Activated CD4-positive, alpha-beta T cell treated with anti-CD3 and anti-CD28 coated beads for 24 hours (primary cell): Measurements from ENCODE around the gene CDH4.

Source experiments
- DNase-seq, 2 donors: peaks; one replicate each; pipeline ENCODE4 v3.0.0-alpha.2; 2020; ENCODE audit warnings: low read depth in 2 of 2

Gene CDH4

DNA sequence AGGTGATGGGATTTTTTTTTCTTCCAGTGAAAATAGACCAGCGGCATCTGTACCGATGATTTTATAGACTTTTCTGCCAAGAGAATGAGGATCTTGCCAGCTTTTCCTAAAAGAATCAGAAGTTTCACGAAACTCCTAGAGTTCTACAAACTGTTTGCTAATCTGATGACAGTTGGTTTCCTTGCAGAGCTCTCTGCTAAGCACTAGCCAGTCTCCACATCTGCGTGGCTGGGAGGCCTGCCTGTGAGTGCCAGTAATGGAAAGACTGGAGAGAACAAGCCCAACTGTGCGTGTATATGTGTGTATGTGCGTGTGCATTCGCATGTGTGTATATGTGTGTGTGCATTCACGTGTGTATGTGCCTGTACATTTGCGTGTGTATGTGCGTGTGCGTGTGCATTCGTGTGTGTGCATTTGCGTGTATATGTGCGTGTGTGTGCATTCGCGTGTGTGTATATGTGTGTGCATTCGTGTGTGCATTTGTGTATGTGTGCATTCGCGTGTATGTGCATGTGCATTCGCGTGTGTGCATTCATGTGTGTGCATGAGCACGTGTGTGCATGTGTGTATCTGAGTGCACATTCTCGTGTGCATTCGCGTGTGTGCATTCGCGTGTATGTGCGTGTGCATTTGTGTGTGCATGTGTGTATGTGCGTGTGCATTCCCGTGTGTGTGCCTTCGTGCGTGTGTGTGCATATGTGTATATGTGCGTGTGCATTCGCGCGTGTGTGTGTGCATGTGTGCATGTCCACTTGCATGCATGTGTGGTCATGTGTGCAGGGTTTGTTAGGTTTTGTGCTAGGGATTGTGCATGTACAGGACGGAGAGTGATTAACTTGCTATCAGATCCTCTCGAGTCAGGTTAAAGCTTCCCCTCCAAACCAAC lies 434.2 kb downstream of the CDH4 start:
- no peak for DNase-seq

DNA sequence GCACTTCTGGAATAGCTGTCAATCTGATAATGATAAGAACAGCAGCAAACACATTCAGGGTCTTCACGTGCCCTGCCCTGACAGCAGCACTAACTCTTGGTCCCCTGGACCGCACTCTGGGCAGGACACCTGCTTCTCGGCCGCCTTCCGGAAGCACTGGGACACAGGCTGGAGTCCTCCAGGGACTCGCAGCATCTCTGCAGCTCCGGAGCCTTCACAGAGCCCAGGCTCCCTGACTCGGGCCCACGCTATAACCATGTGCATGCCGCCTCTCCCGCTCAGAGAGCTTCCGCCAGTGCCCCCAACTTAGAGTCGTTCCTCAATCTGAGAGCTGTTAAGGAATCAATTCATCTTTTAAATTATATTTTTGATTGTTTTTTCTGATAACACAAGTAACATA lies 436.4 kb downstream of the CDH4 start:
- DNase-seq = no peak

DNA sequence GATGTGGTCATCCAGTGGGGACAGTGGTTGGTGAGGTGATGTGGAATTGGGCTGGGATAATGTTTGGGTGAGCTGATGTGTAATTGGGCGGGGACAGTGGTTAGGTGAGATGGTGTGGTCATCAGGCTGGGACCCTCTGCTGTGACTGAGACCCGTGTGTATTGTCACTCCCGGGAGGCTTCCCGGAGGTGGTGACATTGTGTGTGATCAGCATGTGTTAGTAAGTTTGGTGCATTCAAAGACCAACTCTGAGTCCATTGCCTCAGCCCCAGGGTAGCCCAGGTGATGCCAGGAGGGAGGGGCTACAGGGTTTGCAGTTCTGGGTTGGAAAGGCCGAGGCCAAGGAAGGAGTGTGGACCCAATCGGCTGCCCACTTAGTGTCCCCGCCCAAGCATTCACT lies 438.1 kb downstream of the CDH4 start:
- no peak for DNase-seq

DNA sequence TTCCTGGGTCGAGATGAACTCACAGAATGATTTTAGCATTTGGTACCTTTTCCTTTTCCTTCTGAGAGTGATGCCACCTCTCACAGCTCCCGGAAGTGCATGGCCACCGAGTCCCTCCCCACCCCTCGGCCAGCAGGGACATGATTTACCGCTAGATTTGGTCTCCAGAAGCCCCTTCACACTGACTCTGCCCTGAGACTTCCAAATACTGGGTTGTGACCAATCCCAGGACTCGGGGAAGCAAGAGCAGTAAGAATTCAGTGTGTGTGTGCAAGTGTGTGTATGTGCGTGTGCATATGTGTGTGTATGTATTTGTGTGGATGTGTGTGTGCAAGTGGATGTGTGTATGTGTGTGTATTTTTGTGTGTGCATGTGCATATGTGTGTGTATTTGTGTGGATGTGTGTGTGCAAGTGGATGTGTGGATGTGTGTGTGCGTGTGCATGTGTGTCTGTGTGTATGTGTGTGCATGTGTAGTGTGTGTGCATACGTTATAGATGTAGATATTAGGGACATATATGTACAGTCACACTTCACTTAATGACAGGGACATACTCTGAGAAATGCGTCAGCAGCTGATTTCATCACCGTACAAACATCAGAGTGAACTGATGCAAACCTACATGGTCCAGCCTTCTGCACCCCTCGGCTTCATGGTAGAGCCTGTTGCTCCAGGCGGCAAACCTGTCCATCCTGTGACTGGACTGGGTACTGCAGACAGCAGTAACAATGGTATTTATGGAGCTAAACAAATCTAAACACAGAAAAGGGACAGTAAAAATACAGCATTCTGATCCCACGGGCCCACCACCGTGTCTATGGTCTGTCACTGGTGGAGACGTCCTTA lies 439.2 kb downstream of the CDH4 start:
- DNase-seq = no peak

DNA sequence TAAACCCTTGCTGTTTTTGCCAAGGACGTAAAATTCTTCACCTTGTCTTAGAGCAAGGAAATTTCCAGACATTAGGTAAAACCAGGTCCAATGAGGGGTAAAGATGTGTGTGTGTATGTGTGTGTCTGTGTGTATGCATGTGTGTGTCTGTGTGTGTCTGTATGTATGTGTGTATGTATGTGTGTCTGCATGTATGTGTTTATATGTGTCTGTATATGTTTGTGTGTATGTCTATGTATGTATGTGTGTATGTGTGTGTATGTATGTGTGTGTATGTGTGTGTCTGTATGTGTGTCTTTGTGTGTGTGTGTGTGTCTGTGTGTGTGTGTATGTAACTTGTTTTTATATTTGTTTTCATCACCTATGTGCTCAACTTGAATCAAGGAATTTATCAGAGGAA lies 439.9 kb downstream of the CDH4 start:
- DNase-seq = no peak

DNA sequence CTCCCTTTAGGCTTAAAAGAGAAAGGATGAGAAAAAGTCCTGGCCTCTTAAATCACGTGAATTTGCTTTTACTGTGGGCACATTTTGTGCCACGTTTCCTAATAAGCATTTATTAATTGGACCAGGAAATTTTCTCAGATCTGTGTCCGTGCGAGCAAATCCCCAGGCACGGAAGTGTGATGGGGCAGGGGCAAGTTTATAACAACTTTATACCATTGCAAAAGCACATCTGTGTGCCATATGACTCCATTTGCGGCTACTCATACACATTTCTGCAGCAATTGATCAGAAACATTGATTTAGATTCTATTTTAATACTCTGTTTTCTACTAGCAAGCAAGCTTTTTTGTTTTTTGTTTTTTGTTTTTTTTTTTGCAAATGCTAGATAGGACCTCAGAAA lies 440.4 kb downstream of the CDH4 start:
- no peak for DNase-seq

DNA sequence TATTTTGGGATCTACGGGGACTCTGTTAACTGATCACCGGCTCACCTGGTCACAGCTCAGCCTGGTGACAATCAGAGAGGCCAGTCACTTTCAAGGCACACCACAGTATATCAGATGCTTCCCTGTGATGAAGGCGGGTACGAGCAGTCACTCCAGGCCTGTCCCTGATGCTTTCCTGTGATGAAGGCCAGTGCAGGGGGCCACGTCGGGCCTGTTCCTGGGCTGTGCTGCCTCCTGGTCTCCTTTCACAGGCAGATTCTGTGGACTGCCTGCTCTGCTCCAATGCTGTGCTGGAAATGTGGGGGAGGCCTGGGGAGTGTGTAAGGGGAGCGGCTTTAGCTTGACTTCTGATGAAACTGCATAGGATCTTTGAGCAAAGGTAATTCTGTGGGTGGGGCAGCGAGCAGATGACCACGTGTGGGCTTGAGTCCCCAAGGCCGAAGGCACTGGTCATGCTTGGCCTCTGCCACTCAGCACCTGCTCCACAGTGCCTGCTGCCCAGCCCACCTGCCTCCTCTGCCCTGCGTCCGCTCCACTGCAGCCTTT lies 441.1 kb downstream of the CDH4 start:
- DNase-seq = no peak

DNA sequence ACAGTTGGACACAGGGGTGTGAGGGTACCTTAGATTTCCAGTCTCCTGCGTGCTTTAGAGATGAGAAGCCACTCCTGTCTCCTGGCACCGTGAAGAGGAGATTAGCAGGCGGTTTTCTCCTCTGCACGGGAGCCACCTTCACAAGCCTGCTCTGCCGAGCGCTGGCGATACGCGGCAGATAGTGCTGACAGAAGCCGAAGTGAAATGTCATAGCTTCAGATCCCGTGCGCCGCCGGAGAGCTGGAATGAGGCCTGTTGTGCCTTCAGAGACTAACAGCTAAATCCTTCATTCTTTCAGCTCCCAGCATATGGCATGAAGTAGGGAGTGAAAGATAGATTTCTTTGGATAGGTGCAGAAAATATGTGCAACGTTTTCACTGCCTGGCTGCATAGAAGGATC lies 442.6 kb downstream of the CDH4 start:
- no peak for DNase-seq

DNA sequence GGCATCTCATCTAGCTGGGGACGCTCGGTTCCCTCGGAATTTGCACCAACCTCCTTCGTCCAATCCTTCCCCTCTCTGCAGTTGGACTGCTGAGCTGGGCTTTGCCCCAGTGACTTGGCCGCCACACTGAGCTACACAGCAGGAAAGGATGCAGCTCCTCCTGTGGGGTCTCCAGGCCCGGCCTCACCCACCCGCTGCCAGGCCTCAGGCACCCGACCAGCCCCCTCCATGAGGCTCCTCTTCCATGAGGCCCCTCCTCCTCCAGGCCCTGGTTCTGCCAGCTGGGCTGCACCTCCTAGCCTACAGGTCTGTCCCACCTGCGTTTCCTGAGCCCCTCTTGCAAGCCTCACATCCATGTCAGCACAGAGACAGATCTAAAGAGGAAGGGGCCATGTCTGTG lies 443.7 kb downstream of the CDH4 start:
- DNase-seq = no peak

DNA sequence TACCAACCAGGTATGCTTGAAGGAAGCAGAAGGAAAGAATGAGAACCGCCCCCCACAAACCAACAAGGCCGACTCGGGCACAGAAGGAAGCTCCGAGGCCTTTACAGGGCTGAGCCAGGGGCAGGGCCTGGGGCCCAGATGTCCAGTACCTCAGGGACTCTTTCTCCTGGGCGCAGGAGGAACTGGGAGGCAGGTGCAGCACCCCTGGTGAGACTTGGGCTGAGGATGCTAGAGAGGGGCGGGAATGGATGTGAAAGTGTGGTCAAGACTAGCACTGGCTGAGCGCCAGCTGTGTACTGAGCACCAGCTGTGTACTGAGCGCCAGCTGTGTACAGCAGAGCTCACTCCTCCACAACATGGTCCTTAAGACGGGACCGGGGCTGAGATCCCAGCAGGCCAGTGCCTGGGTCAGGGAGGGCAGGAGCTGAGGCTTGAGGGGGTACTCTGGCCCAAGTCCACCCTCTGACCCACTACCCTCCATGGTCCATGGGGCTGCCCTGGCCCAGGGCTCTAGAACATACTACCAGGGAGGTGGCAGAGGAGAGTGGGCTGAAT lies 444.2 kb downstream of the CDH4 start:
- no peak for DNase-seq

DNA sequence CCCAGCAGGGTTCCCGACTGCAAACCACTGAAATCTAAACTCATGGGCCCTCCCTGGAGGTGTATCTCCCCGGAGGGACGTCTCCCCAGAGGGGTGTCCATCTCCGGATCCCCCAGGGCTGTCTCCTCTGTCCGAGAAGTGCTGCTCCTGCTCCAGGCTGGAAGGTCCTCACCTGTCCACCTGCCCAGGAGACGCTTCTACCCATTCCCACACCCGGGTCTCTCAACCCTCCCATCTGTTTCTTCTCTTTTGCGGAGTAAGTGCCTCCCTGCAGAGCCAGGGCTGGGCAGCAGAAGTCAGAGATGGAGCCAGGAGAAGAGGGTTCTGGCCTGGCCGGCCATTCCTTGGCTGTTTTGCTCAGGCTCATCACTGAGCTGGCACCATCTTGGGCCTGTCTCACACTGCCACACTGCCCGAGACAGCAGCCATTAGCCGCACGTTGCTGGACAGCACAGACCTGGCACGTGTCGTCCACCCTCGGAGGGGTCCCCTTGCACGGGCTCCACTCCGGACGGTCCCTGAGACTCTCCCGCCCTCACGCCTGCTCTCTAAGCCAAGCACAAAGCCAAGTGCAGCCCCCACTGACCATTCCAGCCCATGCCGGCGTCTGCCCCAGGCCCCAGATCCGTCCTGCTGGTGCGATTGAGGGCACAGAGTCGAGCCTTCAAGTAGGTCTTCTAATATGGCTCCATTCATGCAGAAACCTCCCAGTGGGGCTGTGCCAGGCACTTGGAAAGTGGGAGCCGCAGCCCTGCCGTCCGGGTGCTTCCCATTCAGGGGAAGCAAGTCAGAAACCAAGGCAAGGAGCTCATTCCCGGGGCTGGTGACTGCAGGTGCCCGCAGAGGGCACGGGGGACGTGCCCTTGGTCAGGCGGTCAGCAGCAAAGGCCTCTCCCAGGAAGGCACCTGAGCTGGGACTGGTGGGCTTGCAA lies 445.9 kb downstream of the CDH4 start:
- no peak for DNase-seq

DNA sequence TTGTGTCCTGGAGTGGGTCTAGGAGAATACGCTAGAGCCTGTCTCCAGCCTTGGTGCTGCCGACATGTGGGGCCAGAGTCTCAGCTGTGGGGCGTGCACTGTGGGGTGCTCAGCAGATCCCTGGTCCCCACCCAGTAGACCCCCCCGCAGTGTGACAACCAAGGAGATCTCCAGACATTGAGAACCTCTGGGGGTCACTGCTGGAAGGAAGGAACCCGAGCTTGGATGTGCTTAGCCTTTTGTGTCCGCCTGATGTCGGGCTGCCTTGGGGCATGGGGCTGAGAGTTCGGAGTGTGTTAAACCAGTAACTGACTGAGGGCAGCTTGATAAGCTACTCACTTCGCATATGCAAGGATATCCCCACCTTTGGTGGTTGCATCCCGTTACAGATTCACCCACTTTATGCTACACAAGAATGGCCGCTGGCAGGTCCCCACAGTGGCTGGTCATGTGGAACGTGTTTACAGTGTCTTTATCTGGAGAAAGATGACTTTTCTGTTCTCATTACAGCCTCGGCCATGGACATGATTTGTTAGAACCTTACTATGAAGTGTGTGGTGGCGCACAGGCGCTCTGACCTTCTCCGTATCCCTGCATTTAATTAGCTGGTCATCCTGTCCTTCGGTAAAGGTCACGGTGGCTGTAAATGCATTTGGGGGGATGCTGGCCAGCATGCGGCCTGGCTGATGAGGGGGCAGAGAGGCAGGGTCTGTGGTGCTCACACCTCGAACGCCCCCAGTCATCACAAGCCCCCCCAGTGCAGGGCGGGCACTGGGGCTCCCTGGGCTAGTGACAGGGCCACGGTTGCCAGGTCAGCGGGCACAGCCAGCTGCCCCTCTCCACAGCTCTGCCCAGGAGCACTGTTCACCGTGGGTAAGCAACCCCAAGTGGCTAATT lies 446.8 kb downstream of the CDH4 start:
- DNase-seq = no peak

DNA sequence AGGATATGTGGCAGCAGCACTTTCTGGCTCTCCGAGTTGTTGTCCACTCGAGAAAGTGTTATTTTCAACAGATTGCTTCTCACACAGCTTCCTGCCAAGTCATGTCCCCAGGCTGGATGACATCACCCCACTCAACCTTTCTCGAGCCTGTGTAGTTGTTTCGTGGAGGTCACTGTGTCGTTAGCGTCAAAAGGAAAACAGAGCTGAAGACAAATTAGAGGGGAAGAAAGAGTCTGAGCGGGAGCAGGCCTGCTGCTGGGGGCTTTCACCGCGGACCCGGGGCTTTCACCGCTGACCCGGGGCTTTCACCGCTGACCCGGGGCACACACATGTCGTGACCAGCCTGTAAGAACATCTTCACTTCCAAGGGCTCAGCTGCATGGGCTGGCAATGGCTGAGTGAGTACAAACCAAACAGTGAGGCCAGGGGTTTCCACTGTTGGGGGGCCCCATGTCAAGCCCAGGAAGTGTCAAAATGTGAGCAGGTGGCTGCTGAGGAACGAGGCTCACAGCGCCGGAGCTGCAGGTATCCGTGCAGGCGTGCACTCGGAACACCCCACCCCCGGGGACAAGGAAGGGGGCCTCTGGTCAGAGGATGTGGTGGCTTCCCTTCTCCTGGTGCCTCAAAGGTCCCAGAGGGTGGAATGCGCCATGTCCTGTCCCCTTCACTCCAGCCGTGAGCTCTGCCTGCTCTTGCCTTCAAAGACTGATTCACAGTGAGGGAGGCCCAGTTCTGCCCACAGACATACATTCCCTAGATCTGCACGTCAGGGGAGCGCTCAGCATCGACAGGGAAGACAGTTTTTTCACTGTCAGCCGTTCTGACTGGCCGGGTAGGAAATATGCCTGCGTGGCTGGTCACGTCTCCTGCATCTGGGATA lies 447.7 kb downstream of the CDH4 start:
- no peak for DNase-seq

DNA sequence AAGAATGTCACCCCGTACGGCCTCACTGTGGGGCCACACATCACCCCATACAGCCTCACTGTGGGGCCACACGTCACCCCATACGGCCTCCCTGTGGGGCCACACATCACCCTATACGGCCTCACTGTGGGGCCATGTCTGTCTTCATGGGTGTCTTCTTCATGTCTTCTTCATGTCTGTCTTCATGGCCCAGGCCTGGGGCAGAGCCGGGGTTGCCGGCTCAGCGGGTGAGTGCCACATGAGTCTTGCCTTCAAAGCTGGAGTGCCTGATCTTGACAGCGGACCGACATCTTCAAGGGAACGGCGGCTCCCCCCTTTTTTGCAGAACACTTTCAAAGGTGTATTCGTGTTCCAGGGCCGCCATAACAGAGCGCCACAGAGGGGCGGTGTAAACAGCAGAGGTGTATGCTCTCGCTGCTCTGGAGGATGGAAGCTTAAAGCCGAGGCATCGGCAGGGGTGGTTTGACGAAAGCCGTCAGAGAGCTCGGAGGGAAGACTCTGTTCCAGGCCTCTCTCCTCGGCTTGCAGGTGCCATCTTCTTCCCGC lies 448.6 kb downstream of the CDH4 start:
- DNase-seq = no peak

DNA sequence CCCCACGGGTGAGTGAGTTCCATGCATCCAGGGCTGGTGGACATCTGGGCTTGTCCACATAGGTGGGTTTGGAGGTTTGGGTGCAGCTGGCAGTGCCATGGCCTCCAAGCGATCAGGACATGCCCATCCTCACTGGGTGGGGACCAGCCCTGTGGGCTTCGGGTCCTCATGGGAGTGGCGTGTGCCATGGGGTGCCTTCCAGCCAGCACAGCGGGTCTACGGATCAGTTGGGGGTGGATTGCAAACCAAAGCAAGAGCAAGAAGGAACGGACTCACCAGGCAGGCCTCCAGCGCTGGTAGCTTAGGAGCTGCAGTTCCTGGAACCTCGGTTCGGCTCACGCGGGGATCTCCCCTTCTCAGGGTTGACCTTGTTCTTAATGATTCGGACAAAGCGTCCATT lies 449.3 kb downstream of the CDH4 start:
- no peak for DNase-seq

DNA sequence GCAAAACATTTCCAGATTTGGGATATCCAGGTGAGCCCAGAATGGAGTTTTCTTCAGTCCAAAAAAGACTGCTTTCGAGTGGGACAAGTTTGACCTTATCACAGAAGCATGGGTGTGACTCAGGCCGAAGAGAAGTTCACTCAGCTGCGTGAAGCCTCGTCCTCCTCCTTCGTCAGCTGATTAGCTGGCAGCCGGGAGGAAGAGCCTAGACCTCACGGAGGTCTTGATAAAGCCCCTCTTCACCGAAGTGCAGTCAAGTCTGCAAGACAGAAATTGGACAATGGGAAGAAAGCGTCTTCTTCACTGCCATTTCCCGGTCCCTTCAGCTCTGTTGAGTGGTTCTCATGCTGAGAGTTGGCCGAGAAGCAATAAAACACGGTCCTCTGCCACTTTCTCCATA lies 449.7 kb downstream of the CDH4 start:
- no peak for DNase-seq

DNA sequence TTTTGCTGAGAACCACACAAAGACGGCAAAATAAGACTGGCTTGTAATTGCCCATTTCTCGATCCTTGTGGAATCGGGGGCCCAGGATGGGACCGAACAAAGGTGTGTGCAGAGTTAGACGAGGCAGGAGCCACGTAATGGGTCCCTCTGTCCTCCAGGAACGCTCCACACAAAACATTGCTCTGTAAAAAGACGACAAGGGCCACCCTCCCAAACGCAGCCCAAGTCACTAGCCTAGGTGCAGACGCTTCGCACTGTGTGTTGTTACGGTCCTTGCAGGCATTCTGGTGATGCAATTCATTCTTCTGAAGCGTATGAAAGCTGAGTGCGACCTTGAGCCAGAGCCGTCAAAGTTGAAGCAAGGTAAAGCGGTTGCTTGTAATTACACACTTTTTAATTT lies 450.2 kb downstream of the CDH4 start:
- no peak for DNase-seq

DNA sequence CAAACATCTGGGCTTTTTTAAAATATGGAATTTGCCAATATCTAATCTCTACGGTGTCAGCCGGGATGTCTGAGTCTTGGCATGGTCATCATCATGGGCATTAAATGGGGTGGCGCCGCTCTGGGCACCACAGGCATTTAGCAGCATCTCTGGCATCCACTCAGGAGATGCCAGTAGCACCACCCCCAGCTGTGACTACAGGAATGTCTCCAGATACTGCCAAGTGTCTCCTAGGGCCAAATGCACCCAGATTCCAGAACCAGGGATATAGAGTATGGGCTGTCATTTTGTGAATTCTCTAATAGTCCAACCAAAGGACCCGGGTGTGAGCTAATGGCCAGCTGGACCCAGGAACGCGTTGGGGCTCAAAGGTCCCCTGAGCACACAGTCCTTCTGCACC lies 452.6 kb downstream of the CDH4 start:
- no peak for DNase-seq
